ENCODE results near the gene RPL31.

GRCh38 chr2:100963026-100963375 lies 39.1 kb upstream of the RPL31 start:
- TF ChIP-seq CTCF (IDR thresholded peaks at IDR 0.05; ENCODE audit: insufficient read depth, low read depth, low read length), result no peak
- TF ChIP-seq EZH2 (IDR thresholded peaks at IDR 0.05; ENCODE audit: insufficient read depth, low read length), result no peak
